A549 (cell line): Measurements from ENCODE around the gene ERAL1. TPM values are rescaled to one million over a fixed set of nuclear protein-coding genes. Genes with fewer than 3 reads are reported as not detected.
A peak's percentile ranks its signal among the peaks of the same experiment; 100 is the strongest.
"Not testable (repeated sequence)": the region's sequence is repeated elsewhere in the genome, so short reads cannot be mapped to it uniquely, and the experiment has no call there.

ENCODE experiments used
- ATAC-seq, 2 experiments: fragments of 200-7000 bp in 1 of 2; fragments of >200 bp in 1 of 2; cut with Nextera tagmentation in 1 of 2; cut with Tn5 transposase in 1 of 2; 3 replicates each; pipeline versions ENCODE4 v1.8.0 to v1.9.1; 2018 to 2020; ENCODE audit warnings: mild to moderate bottlenecking in 1 of 2, moderate library complexity in 1 of 2
- CTCF ChIA-PET: fragments of 300-600 bp; sonication (Branson Sonifier 250); formaldehyde crosslinking; extraction: SDS; loops from one replicate; lab custom pipeline; 2021; ENCODE audit warnings: antibody characterized with exemption, inconsistent platforms; lab: Yijun Ruan, JAX
- POLR2A ChIA-PET: fragments of 350-600 bp; formaldehyde crosslinking; extraction: SDS; loops from one replicate; lab custom pipeline; 2021; ENCODE audit warnings: antibody characterized with exemption, inconsistent platforms; lab: Yijun Ruan, JAX
- DNase-seq, 2 experiments: peaks; one replicate each; pipeline versions ENCODE4 v3.0.0 to v3.0.0-alpha.2; 2011 to 2016; ENCODE audit warnings: low read depth in 1 of 2, low spot score in 1 of 2
- FAIRE-seq: peaks from 2 replicates; lab custom pipeline; 2011; peaks lifted over from hg19 to GRCh38; lab: Jason Lieb, UNC
- H3K27ac ChIP-seq, 2 experiments: fragments of >200 bp; sonication (Bioruptor Twin); formaldehyde crosslinking; 3 replicates each; pipeline ENCODE4 v1.5.1; 2016 to 2017
- H3K4me1 ChIP-seq: fragments of >200 bp; sonication (Bioruptor Twin); formaldehyde crosslinking; 3 replicates; pipeline ENCODE4 v1.6.1; 2016
- H3K4me2 ChIP-seq: fragments of >200 bp; sonication (Bioruptor Twin); formaldehyde crosslinking; 3 replicates; pipeline ENCODE4 v1.6.1; 2016
- H3K4me3 ChIP-seq: fragments of >200 bp; sonication (Bioruptor Twin); formaldehyde crosslinking; 3 replicates; pipeline ENCODE4 v1.5.1; 2016
- H3K9me3 ChIP-seq: fragments of >200 bp; sonication (Bioruptor Twin); formaldehyde crosslinking; 3 replicates; pipeline ENCODE4 v1.6.1; 2016
- CTCF ChIP-seq: fragments of >200 bp; sonication (Bioruptor Twin); formaldehyde crosslinking; IDR thresholded peaks from 3 replicates; pipeline ENCODE4 v1.5.1; 2016
- EHF ChIP-seq: fragments of 250-450 bp; sonication (Bioruptor Pico); IDR thresholded peaks from 2 replicates; pipeline ENCODE4 v1.5.0; 2020; ENCODE audit warnings: mild to moderate bottlenecking
- ESRRA ChIP-seq: fragments of 150-350 bp; IDR thresholded peaks from 2 replicates; pipeline ENCODE4 v1.6.1; 2014; ENCODE audit warnings: mild to moderate bottlenecking, low read length, borderline replicate concordance
- FOSL2 ChIP-seq, 2 experiments: fragments of 450-650 bp in 1 of 2; fragments of >200 bp in 1 of 2; sonication (Bioruptor Twin) in 1 of 2; formaldehyde crosslinking; IDR thresholded peaks; 2 replicates each; pipeline versions ENCODE4 v1.5.0 to v1.6.1; 2016 to 2020; ENCODE audit warnings: mild to moderate bottlenecking in 1 of 2, moderate library complexity in 1 of 2
- HOXB5 ChIP-seq: fragments of 250-450 bp; sonication (Bioruptor Pico); IDR thresholded peaks from 2 replicates; pipeline ENCODE4 v1.5.0; 2020; ENCODE audit warnings: mild to moderate bottlenecking, moderate library complexity
- JUNB ChIP-seq: fragments of >200 bp; sonication (Bioruptor Twin); formaldehyde crosslinking; IDR thresholded peaks from 2 replicates; pipeline ENCODE4 v1.6.1; 2016
- KDM1A ChIP-seq: fragments of 200-600 bp; sonication (generic); IDR thresholded peaks from 2 replicates; pipeline ENCODE4 v1.6.1; 2016; ENCODE audit warnings: low read depth, mild to moderate bottlenecking
- MAFK ChIP-seq: fragments of 450-650 bp; IDR thresholded peaks from 2 replicates; pipeline ENCODE4 v1.6.1; 2014; ENCODE audit not compliant: partially characterized antibody
- RNF2 ChIP-seq: fragments of 200-600 bp; sonication (generic); IDR thresholded peaks from 2 replicates; pipeline ENCODE4 v1.6.1; 2016; ENCODE audit warnings: low read depth, mild to moderate bottlenecking, antibody characterized with exemption, moderate library complexity, borderline replicate concordance
- SMC3 ChIP-seq: fragments of >200 bp; sonication (Bioruptor Twin); formaldehyde crosslinking; IDR thresholded peaks from 3 replicates; pipeline ENCODE4 v1.6.1; 2018; ENCODE audit warnings: inconsistent platforms
- WGBS: methylation state at CpG from one replicate; pipeline ENCODE4 v1.1.6; 2017; ENCODE audit errors: missing lambda C conversion rate; 5-methylcytosine and 5-hydroxymethylcytosine counted together
- polyA plus RNA-seq, 4 experiments: library from polyadenylated mRNA; depleted of rRNA in 3 of 4; stranded (reverse); fragments of >200 nt; fragmentation: RNase III in 1 of 4; extraction: RNeasy Plus Mini Kit Qiagen cat#74134 plus additional on column Dnase treatment in 1 of 4; gene quantifications; 2 replicates in 3 of 4; 3 replicates in 1 of 4; pipeline ENCODE4 v1.2.3, GENCODE V29; 2011 to 2017
- TF ChIP-seq, protein P1 (sequence below): fragments of >200 bp; sonication (Bioruptor Twin); formaldehyde crosslinking; IDR thresholded peaks from 3 replicates; pipeline ENCODE4 v1.6.1; 2016

Gene ERAL1
- polyA plus RNA-seq, 2 of the 4 experiments (the other 2 are of a cell fraction) = 78.9 to 88.3 TPM

DNA sequence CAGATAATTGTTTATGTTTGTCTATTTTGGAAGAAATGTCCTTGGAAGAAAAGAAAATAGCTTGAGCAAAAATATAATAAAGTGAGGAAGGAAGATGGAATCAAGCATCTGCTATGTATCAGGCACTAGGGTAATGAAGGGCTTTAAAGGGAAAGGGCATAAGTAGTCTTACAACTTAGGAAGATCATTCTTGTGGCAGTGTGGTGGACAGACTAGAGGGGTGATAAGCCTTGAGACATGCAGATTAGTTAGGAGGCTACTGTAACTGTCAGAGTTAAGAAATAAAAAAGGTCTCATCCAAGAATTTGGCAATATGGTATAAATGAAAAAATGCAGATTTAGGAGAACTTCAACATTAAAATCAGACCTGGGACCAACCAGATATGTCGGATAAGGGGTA lies 27.1 kb upstream of the ERAL1 start:
- FAIRE-seq = no peak
- H3K9me3 ChIP-seq = no peaks in the 10 kb centered on the region
- H3K4me3 ChIP-seq = no peak overlapping the region
- ChIA-PET CTCF (interaction anchor here (0.6 to 1.8 kb wide), 6 partner anchors 26 to 129 kb away, joined by 3 to 5 read pairs (median 4); partner anchors contain the start of gene TLCD1), POLR2A (interaction anchor here (0.9 kb wide), 1 partner anchor 14 kb away, joined by 3 read pairs; no protein-coding TSS in a partner anchor)
- no peak for DNase-seq
- WGBS = 92% methylated on average over 1 of the region's 1 CpG
- H3K4me2 ChIP-seq = no peak overlapping the region
- no peak for TF ChIP-seq ESRRA
- no peak for TF ChIP-seq CTCF
- H3K27ac ChIP-seq = no peak overlapping the region
- no peaks in the 10 kb centered on the region for H3K4me1 ChIP-seq
- 0 out of 6 replicates have a peak, but pooled peaks of 1 of the 2 experiments have one; percentile 41 for ATAC-seq

GRCh38 chr17:28828294-28829040 lies 26.3 kb upstream of the ERAL1 start:
- ChIA-PET POLR2A (no interaction called here), CTCF (interaction anchor here (0.8 to 2.1 kb wide), 6 partner anchors 9 to 109 kb away, joined by 3 to 13 read pairs (median 4); partner anchors contain the start of genes FAM222B and TLCD1)
- DNase-seq = no peak
- 94% methylated on average over 15 of the region's 15 CpGs for WGBS
- no peaks in the 10 kb centered on the region for H3K4me1 ChIP-seq
- no peaks in the 10 kb centered on the region for H3K9me3 ChIP-seq
- no peak; a peak in 1 of 6 replicates for ATAC-seq
- FAIRE-seq = no peak
- no peak overlapping the region for H3K4me3 ChIP-seq
- H3K4me2 ChIP-seq = no peak overlapping the region
- no peak for TF ChIP-seq FOSL2 (IDR thresholded peaks at IDR 0.05)
- no peak for TF ChIP-seq FOSL2 (CRISPR knock-in tag; IDR thresholded peaks at IDR 0.05)
- TF ChIP-seq JUNB = no peak
- TF ChIP-seq SMC3 = no peak
- TF ChIP-seq RNF2 = no peak
- TF ChIP-seq CTCF = no peak
- no peak for TF ChIP-seq KDM1A
- TF ChIP-seq, protein P1, sequence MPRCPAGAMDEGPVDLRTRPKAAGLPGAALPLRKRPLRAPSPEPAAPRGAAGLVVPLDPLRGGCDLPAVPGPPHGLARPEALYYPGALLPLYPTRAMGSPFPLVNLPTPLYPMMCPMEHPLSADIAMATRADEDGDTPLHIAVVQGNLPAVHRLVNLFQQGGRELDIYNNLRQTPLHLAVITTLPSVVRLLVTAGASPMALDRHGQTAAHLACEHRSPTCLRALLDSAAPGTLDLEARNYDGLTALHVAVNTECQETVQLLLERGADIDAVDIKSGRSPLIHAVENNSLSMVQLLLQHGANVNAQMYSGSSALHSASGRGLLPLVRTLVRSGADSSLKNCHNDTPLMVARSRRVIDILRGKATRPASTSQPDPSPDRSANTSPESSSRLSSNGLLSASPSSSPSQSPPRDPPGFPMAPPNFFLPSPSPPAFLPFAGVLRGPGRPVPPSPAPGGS = no peak
- no peak for TF ChIP-seq HOXB5 (CRISPR knock-in tag)
- H3K27ac ChIP-seq = no peak overlapping the region

DNA sequence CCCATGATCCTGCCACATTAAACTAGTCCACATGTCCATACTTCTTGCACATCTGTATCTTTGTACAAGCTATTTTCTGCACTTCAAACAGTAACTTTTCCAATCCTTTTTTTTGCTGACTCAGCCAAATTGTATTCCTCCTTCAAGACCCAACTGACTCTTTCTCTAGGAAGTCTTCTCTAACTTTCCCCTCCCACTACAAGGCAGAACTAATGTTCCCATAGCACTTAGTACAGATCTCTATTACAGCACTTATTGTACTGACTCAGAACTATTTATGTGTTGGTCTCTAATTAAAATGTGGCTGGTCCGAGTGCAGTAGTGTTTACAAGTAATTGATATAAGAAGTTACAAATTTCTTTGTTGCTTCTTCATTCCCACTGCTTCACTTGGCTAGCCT lies 20.4 kb upstream of the ERAL1 start:
- Histone ChIP-seq H3K27ac (no peak overlapping the region), H3K4me3 (no peak overlapping the region), H3K4me2 (no peak overlapping the region), H3K4me1 (no peaks in the 10 kb centered on the region), H3K9me3 (no peaks in the 10 kb centered on the region)
- TF ChIP-seq MAFK (peak; percentile 100), EHF (CRISPR knock-in tag) (no peak)
- ChIA-PET CTCF (interaction anchor here (1.5 kb wide), 1 partner anchor 107 kb away, joined by 7 read pairs; no protein-coding TSS in a partner anchor), POLR2A (no interaction called here)
- ATAC-seq (no peak), FAIRE-seq (no peak), DNase-seq (no peak)
- 96% methylated on average over 1 of the region's 1 CpG for WGBS

- FAIRE-seq, ATAC-seq, H3K4me2 ChIP-seq, POLR2A ChIA-PET, H3K27ac ChIP-seq, H3K4me3 ChIP-seq, H3K4me1 ChIP-seq, DNase-seq, H3K9me3 ChIP-seq: not testable (repeated sequence)
- CTCF ChIA-PET = interaction anchor here (1.7 to 4.0 kb wide), 2 partner anchors 17 to 73 kb away, joined by 4 to 18 read pairs; no protein-coding TSS in a partner anchor
- 91% methylated on average over 10 of the region's 10 CpGs for WGBS
These were observed 18.3 kb upstream of the ERAL1 start for GRCh38 chr17:28836541-28836940.
